IPS-11a (cell line): Measurements from ENCODE around the gene SLC35F4.
"Not testable (repeated sequence)": the region's sequence is repeated elsewhere in the genome, so short reads cannot be mapped to it uniquely, and the experiment has no call there.

ENCODE experiments used
- H3K4me3 ChIP-seq: one replicate; pipeline ENCODE4 v1.5.1; 2013; ENCODE audit warnings: low read depth, low read length, control low read depth

SLC35F4 gene

GRCh38 chr14:57732463-57733285 lies 133.2 kb downstream of the SLC35F4 start:
- H3K4me3 ChIP-seq = no peak overlapping the region

- no peak overlapping the region for H3K4me3 ChIP-seq
Measured at GRCh38 chr14:57729208-57730187, 136.4 kb downstream of the SLC35F4 start.

- no peak overlapping the region for H3K4me3 ChIP-seq
Measured at GRCh38 chr14:57725399-57726077, 140.4 kb downstream of the SLC35F4 start.

GRCh38 chr14:57722141-57722540 lies 143.8 kb downstream of the SLC35F4 start:
- not testable (repeated sequence) for H3K4me3 ChIP-seq

- no peak overlapping the region for H3K4me3 ChIP-seq
Measured at GRCh38 chr14:57714487-57714931, 151.4 kb downstream of the SLC35F4 start.

GRCh38 chr14:57712698-57713097 lies 153.2 kb downstream of the SLC35F4 start:
- H3K4me3 ChIP-seq = no peak overlapping the region

- no peak overlapping the region for H3K4me3 ChIP-seq
Measured at GRCh38 chr14:57712102-57712501, 153.8 kb downstream of the SLC35F4 start.

GRCh38 chr14:57709909-57710308 lies 156.0 kb downstream of the SLC35F4 start:
- no peak overlapping the region for H3K4me3 ChIP-seq

- H3K4me3 ChIP-seq = not testable (repeated sequence)
Measured at GRCh38 chr14:57709086-57709485, 156.8 kb downstream of the SLC35F4 start.

- no peak overlapping the region for H3K4me3 ChIP-seq
Measured at GRCh38 chr14:57707219-57707618, 158.7 kb downstream of the SLC35F4 start.

- H3K4me3 ChIP-seq = no peak overlapping the region
Measured at GRCh38 chr14:57704763-57705162, 161.1 kb downstream of the SLC35F4 start.

- H3K4me3 ChIP-seq = no peak overlapping the region
Measured at GRCh38 chr14:57699947-57700346, 165.9 kb downstream of the SLC35F4 start.

- H3K4me3 ChIP-seq = no peak overlapping the region
Measured at GRCh38 chr14:57692671-57693070, 173.2 kb downstream of the SLC35F4 start.

- no peak overlapping the region for H3K4me3 ChIP-seq
Measured at GRCh38 chr14:57687416-57687815, 178.5 kb downstream of the SLC35F4 start.

GRCh38 chr14:57686304-57686703 lies 179.6 kb downstream of the SLC35F4 start:
- H3K4me3 ChIP-seq = no peak overlapping the region

- no peak overlapping the region for H3K4me3 ChIP-seq
Measured at GRCh38 chr14:57671021-57671420, 194.9 kb downstream of the SLC35F4 start.

GRCh38 chr14:57660208-57660607 lies 205.7 kb downstream of the SLC35F4 start:
- no peak overlapping the region for H3K4me3 ChIP-seq

GRCh38 chr14:57659052-57659451 lies 206.8 kb downstream of the SLC35F4 start:
- no peak overlapping the region for H3K4me3 ChIP-seq

- no peak overlapping the region for H3K4me3 ChIP-seq
Measured at GRCh38 chr14:57657487-57657886, 208.4 kb downstream of the SLC35F4 start.

GRCh38 chr14:57656853-57657252 lies 209.0 kb downstream of the SLC35F4 start:
- H3K4me3 ChIP-seq = no peak overlapping the region

- H3K4me3 ChIP-seq = no peak overlapping the region
Measured at GRCh38 chr14:57652769-57653168, 213.1 kb downstream of the SLC35F4 start.
